B cell (primary cell): ENCODE results near the gene SLCO2B1.

ENCODE experiments used
- EZH2 ChIP-seq: IDR thresholded peaks from 2 replicates; pipeline ENCODE4 v1.6.1; 2012; ENCODE audit warnings: borderline replicate concordance, low read depth, mild to moderate bottlenecking, moderate library complexity, low read length; ENCODE audit not compliant: insufficient read depth, poor library complexity, severe bottlenecking
- TF ChIP-seq, protein P1 (sequence below): fragments of 200-600 bp; IDR thresholded peaks from one replicate; pipeline ENCODE4 v1.8.0; 2022; ENCODE audit warnings: antibody characterized with exemption, mild to moderate bottlenecking

DNA sequence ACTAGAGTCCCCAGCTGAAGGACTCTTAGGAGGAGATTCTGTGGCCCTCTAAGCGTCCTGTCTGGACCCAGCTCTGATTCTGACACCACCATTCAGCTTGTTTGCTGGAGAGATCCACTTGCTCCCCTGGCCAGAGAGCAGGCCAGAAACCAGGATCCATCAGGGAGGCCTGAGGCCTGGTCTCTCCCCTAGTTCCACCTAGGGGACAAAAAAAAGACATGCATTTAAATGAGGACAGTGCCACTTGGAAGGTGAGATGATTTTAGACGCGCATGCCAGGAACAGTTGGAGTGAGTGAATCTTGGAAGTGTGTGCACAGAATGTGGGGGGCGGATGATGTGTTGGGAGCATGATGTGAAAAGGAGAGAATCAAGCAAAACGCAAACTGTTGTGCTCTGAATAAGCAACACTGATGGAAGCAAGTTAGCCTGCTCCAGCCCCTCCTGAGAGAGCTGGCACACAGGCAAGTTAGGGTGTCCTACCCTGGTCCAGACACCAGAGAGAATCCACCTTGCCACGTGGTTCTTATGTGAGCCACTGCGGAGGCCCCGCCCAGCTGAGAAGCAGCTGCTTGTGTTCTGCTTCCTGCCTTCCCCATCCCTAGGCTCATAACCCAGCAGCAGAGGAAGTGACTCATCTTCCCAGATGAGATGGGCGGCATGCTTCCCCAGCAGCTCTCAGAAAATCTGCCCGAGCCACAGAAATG is 8.0 kb upstream of the SLCO2B1 start:
- TF ChIP-seq, protein P1, sequence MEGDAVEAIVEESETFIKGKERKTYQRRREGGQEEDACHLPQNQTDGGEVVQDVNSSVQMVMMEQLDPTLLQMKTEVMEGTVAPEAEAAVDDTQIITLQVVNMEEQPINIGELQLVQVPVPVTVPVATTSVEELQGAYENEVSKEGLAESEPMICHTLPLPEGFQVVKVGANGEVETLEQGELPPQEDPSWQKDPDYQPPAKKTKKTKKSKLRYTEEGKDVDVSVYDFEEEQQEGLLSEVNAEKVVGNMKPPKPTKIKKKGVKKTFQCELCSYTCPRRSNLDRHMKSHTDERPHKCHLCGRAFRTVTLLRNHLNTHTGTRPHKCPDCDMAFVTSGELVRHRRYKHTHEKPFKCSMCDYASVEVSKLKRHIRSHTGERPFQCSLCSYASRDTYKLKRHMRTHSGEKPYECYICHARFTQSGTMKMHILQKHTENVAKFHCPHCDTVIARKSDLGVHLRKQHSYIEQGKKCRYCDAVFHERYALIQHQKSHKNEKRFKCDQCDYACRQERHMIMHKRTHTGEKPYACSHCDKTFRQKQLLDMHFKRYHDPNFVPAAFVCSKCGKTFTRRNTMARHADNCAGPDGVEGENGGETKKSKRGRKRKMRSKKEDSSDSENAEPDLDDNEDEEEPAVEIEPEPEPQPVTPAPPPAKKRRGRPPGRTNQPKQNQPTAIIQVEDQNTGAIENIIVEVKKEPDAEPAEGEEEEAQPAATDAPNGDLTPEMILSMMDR, result no peak
- no peak for TF ChIP-seq EZH2
